ENCODE measurements around the gene HRH1. TPM values are rescaled to one million over a fixed set of nuclear protein-coding genes. Genes with fewer than 3 reads are reported as not detected.

HRH1 gene
- total and polyA plus RNA-seq, 2 experiments from 2014 or later: not detected

DNA sequence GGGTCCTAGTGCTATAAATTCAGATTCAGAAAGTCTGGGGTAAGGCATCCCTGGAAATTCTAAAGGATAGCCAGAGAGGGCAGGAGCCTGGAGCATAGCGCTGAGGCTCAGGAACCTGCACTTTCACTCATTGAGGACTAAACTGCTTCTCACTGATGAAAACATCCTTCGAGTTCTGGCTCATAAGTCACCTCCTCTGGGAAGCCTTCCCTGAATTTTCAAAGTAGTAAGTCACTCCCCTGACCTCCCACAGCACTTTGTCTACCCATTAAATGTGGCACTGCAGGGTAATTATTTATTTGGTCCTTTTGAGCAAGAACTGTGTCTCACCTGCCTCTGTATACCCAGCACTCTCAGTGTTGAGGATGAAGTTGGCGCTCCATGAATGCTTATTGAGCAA, 30.9 kb downstream of the HRH1 start (continued):
- TF ChIP-seq ZNF462 (CRISPR knock-in tag; IDR thresholded peaks at IDR 0.05): no peak

DNA sequence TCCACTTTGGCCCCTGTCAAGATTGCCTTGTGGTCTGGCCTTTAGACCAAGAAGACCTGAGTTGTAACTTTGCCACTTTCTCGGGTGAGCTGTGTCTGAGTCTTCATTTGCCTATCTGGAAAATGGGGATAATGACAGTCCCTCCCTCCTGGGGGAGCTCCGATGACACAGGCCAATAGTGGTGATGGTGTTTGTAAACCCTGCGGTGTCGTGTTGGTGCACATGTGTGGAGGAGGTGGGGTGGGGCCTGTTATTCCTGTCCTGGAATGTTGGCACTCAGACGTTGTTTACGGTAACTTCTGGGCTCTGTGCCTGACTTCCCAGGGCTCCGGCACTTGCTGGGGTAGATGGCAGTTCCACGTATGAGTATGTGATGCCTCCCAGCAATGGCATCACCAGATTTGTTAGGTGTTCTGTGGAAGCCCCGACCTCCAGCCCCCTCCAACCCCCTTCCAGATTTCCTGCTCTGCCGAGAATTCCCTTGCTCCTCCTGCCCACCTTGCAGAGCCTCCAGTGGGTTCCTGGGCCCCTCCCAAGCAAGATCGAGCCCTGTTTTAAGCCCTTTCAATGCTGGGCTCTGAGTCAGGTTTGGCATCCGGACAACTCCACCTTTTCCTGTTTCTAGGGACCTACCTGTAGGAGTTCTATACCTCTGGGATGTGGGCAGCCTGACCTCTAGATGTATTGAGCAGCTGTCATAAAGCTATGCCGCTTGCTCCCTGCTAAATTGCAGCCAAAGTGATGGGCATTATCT, 31.4 kb downstream of the HRH1 start:
- H3K27ac ChIP-seq (ENCODE audit: low read depth): no peak overlapping the region
- TF ChIP-seq ETS1 (IDR thresholded peaks at IDR 0.05) (no peak), ZNF331 (CRISPR knock-in tag; IDR thresholded peaks at IDR 0.05; ENCODE audit: low read depth) (no peak), ZNF114 (CRISPR knock-in tag; IDR thresholded peaks at IDR 0.05) (no peak), NANOG (IDR thresholded peaks at IDR 0.05; ENCODE audit: borderline replicate concordance) (no peak), CREB1 (CRISPR knock-in tag; IDR thresholded peaks at IDR 0.05; ENCODE audit: low read depth) (no peak), STAT1 (IDR thresholded peaks at IDR 0.05; ENCODE audit: unreplicated experiment) (no peak), REST (IDR thresholded peaks at IDR 0.05; ENCODE audit: unreplicated experiment) (no peak), JUNB (IDR thresholded peaks at IDR 0.05; ENCODE audit: unreplicated experiment) (no peak), POLR2AphosphoS5 (IDR thresholded peaks at IDR 0.05; ENCODE audit: low read depth) (no peak), EZH2phosphoT487 (IDR thresholded peaks at IDR 0.05; ENCODE audit: unreplicated experiment) (no peak), EZH2 (IDR thresholded peaks at IDR 0.05; ENCODE audit: low read depth, unreplicated experiment) (no peak)
- TF ChIP-seq, protein P1, sequence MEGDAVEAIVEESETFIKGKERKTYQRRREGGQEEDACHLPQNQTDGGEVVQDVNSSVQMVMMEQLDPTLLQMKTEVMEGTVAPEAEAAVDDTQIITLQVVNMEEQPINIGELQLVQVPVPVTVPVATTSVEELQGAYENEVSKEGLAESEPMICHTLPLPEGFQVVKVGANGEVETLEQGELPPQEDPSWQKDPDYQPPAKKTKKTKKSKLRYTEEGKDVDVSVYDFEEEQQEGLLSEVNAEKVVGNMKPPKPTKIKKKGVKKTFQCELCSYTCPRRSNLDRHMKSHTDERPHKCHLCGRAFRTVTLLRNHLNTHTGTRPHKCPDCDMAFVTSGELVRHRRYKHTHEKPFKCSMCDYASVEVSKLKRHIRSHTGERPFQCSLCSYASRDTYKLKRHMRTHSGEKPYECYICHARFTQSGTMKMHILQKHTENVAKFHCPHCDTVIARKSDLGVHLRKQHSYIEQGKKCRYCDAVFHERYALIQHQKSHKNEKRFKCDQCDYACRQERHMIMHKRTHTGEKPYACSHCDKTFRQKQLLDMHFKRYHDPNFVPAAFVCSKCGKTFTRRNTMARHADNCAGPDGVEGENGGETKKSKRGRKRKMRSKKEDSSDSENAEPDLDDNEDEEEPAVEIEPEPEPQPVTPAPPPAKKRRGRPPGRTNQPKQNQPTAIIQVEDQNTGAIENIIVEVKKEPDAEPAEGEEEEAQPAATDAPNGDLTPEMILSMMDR (conservative IDR thresholded peaks at IDR 0.05; ENCODE audit: low read depth in 2 of 2): no peak; a peak in 1 of 4 replicates

More for the DNA sequence above, 31.4 kb downstream of the HRH1 start:
- Mint-ChIP-seq H3K36me3 (ENCODE audit: low read depth) (no peaks in the 10 kb centered on the region), H3K4me3 (no peak overlapping the region), H3K27me3 (ENCODE audit: insufficient read depth, low read depth, poor library complexity) (peaks cover 4% of the 10 kb centered on the region), H3K27ac (no peak overlapping the region), H3K4me1 (no peaks in the 10 kb centered on the region), H3K9me3 (no peaks in the 10 kb centered on the region)
- H3K4me2 ChIP-seq: no peak overlapping the region
- ATAC-seq: no peak
- no peak overlapping the region for H3K4me3 ChIP-seq
- H2AFZ ChIP-seq: no peak overlapping the region
- H4K20me1 ChIP-seq (replicated peaks; ENCODE audit: insufficient read depth): no peaks in the 10 kb centered on the region
- H3K4me1 ChIP-seq (ENCODE audit: insufficient read depth): no peaks in the 10 kb centered on the region
- DNase-seq (ENCODE audit: low spot score): no peak
- no peaks in the 10 kb centered on the region for H3K27me3 ChIP-seq (ENCODE audit: insufficient read depth)
- H3K36me3 ChIP-seq (ENCODE audit: insufficient read depth): no peaks in the 10 kb centered on the region
- H3F3A ChIP-seq (replicated peaks; ENCODE audit: low read depth): no peaks in the 10 kb centered on the region
- H3K9me2 ChIP-seq (ENCODE audit: insufficient read depth): no peaks in the 10 kb centered on the region
- no peaks in the 10 kb centered on the region for H3K79me2 ChIP-seq (replicated peaks; ENCODE audit: insufficient read depth)
